NB4 (cell line): ENCODE measurements around the gene CXCL11.
"Not testable (repeated sequence)": the region's sequence is repeated elsewhere in the genome, so short reads cannot be mapped to it uniquely, and the experiment has no call there.

Experiments
- DNase-seq: peaks from one replicate; pipeline ENCODE4 v3.0.0; 2010; ENCODE audit warnings: low read depth
- H3K4me3 ChIP-seq: one replicate; pipeline ENCODE4 v1.5.1; 2011; ENCODE audit warnings: mild to moderate bottlenecking, low read depth, low read length, moderate library complexity
- CTCF ChIP-seq: IDR thresholded peaks from one replicate; pipeline ENCODE4 v1.5.1; 2012; ENCODE audit warnings: low read depth, low read length
- MYC ChIP-seq: IDR thresholded peaks from 2 replicates; pipeline ENCODE4 v1.6.1; 2011; ENCODE audit warnings: low read depth, low read length
- POLR2A ChIP-seq: IDR thresholded peaks from 2 replicates; pipeline ENCODE4 v1.6.1; 2011; ENCODE audit warnings: mild to moderate bottlenecking; ENCODE audit not compliant: insufficient read length; ENCODE audit errors: extremely low read depth
- TF ChIP-seq, protein P1 (sequence below): IDR thresholded peaks from 2 replicates; pipeline ENCODE4 v1.6.1; 2011; ENCODE audit warnings: low read depth, low read length

Gene CXCL11

GRCh38 chr4:76053730-76054129 is 17.9 kb upstream of the CXCL11 start:
- TF ChIP-seq POLR2A: no peak
- peak; percentile 74 for DNase-seq
- no peak overlapping the region for H3K4me3 ChIP-seq

- not testable (repeated sequence) for H3K4me3 ChIP-seq, DNase-seq
Observed at GRCh38 chr4:76050560-76051050, 14.7 kb upstream of the CXCL11 start.

DNA sequence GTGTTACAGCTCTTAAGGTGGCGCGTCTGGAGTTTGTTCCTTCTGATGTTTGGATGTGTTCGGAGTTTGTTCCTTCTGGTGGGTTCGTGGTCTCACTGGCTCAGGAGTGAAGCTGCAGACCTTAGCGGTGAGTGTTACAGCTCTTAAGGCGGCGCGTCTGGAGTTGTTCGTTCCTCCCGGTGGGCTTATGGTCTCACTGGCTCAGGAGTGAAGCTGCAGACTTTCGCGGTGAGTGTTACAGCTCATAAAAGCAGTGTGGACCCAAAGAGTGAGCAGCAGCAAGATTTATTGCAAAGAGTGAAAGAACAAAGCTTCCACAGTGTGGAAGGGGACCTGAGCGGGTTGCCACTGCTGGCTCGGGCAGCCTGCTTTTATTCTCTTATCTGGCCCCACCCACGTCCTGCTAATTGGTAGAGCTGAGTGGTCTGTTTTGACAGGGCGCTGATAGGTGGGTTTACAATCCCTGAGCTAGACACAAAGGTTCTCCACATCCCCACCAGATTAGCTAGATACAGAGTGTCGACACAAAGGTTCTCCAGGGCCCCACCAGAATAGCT is 14.1 kb upstream of the CXCL11 start:
- not testable (repeated sequence) for DNase-seq, H3K4me3 ChIP-seq

GRCh38 chr4:76044686-76045085 is 8.8 kb upstream of the CXCL11 start:
- DNase-seq, H3K4me3 ChIP-seq: not testable (repeated sequence)

GRCh38 chr4:76043306-76043705 is 7.4 kb upstream of the CXCL11 start:
- not testable (repeated sequence) for H3K4me3 ChIP-seq, DNase-seq

DNA sequence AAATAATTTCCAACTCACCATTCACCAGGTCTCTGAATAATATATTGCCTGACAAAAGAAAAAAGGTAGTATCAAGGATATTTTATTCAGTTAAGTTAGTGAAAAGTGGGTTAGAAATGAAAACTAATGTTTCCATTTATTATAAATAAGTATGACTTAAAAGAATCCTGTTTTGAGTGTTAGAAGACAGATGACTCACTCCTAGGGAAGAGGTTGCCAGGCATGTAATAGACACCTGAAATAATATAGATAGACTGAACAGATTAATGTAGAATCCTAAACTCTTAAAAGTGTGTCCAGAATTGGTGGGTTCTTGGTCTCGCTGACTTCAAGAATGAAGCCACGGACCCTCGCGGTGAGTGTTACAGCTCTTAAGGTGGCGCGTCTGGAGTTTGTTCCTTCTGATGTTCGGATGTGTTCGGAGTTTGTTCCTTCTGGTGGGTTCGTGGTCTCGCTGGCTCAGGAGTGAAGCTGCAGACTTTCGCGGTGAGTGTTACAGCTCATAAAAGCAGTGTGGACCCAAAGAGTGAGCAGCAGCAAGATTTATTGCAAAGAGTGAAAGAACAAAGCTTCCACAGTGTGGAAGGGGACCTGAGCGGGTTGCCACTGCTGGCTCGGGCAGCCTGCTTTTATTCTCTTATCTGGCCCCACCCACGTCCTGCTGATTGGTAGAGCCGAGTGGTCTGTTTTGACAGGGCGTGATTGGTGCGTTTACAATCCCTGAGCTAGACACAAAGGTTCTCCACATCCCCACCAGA is 6.5 kb upstream of the CXCL11 start:
- not testable (repeated sequence) for DNase-seq, H3K4me3 ChIP-seq

DNA sequence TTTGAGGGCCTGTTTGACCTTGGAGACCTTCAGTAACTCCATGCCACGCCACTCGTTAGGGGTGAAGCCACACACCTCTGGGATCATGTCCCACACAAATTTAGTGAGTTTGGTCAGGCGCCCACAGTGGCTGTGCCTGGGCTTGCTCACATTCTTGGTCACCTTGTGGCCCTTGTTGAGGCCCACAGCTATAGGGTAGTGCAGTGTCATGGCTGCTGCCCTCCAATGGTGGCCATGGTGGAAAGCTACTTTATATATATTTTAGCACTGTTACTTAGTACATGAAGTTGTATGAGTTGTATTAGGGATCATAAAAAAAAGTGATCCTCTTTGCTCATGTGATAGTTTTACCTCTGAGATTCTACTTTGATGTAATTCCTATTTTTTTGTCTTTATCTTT is 985 bp upstream of the CXCL11 start:
- H3K4me3 ChIP-seq: no peak overlapping the region
- no peak for DNase-seq
- TF ChIP-seq, protein P1, sequence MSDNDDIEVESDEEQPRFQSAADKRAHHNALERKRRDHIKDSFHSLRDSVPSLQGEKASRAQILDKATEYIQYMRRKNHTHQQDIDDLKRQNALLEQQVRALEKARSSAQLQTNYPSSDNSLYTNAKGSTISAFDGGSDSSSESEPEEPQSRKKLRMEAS: no peak
- no peak for TF ChIP-seq MYC
- no peak for TF ChIP-seq CTCF
- no peak for TF ChIP-seq POLR2A

GRCh38 chr4:76035141-76035540 is 729 bp downstream of the CXCL11 start:
- TF ChIP-seq, protein P1: no peak
- TF ChIP-seq MYC: no peak
- TF ChIP-seq POLR2A: no peak
- TF ChIP-seq CTCF: no peak
- H3K4me3 ChIP-seq: no peak overlapping the region
- peak; percentile 83 for DNase-seq

DNA sequence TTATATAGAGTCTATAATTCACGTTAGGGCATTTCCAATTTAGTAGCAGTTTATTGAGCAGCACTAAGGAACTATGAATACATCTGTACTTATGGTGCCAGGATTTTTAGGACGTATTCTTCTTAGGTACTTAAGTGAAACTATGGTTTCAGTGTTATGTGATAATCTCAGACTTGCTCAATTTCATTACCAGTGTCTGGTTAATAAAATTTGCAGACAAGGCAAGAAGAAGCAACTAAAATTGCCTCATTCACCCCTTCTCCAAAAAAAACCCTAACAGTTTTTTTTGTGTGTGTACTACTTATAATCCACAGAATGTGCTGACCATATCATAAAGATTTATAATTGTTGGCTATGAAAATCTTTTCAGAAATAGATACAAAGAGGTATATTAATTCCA is 6.6 kb downstream of the CXCL11 start:
- H3K4me3 ChIP-seq: no peak overlapping the region
- TF ChIP-seq, protein P1: no peak
- TF ChIP-seq POLR2A (no peak), CTCF (no peak)
- DNase-seq: no peak
